Gastroesophageal sphincter (tissue), 3 donors: ENCODE measurements around the gene DRD4.

Experiments used
- CTCF ChIP-seq, 4 experiments: fragments of 200-600 bp in 2 of 4; fragments of 450-650 bp in 2 of 4; sonication (generic) in 1 of 4; IDR thresholded peaks; one replicate each; pipeline ENCODE4 v1.5.1; 2017 to 2019; ENCODE audit warnings: antibody characterized with exemption in 4 of 4, mild to moderate bottlenecking in 2 of 4, moderate library complexity in 2 of 4
- EP300 ChIP-seq: sonication (generic); formaldehyde crosslinking; IDR thresholded peaks from one replicate; pipeline ENCODE4 v1.6.1; 2017; ENCODE audit warnings: antibody characterized with exemption, mild to moderate bottlenecking
- POLR2A ChIP-seq, 2 donors: fragments of 450-650 bp; IDR thresholded peaks; one replicate each; pipeline ENCODE4 v1.6.1; 2017; ENCODE audit warnings: antibody characterized with exemption in 2 of 2, mild to moderate bottlenecking in 2 of 2, moderate library complexity in 1 of 2
- POLR2AphosphoS5 ChIP-seq: sonication (generic); formaldehyde crosslinking; IDR thresholded peaks from one replicate; pipeline ENCODE4 v1.6.1; 2017; ENCODE audit warnings: antibody characterized with exemption

GRCh38 chr11:688681-689080 lies 51.6 kb downstream of the DRD4 start:
- TF ChIP-seq CTCF (IDR thresholded peaks at IDR 0.05): no peak
- no peak for TF ChIP-seq POLR2AphosphoS5
- no peak for TF ChIP-seq POLR2A (IDR thresholded peaks at IDR 0.05)
- no peak for TF ChIP-seq EP300
